Testis (tissue), 3 donors: Measurements from ENCODE around the gene GCN1. TPM values are rescaled to one million over a fixed set of nuclear protein-coding genes. Genes with fewer than 3 reads are reported as not detected.

Source experiments
- DNase-seq: peaks from one replicate; pipeline ENCODE4 v3.0.0-alpha.2; 2019
- H3K27ac ChIP-seq, 2 donors: fragments of 200-600 bp; sonication (generic); one replicate each; pipeline ENCODE4 v1.5.1; 2019
- H3K27me3 ChIP-seq: fragments of 200-600 bp; sonication (generic); one replicate; pipeline ENCODE4 v1.5.1; 2019
- H3K36me3 ChIP-seq: fragments of 200-600 bp; sonication (generic); one replicate; pipeline ENCODE4 v1.5.1; 2017; ENCODE audit warnings: low read depth; ENCODE audit errors: missing control alignments
- H3K4me1 ChIP-seq: fragments of 200-600 bp; sonication (generic); one replicate; pipeline ENCODE4 v1.5.1; 2019
- H3K4me3 ChIP-seq, 2 donors: fragments of 200-600 bp; sonication (generic); one replicate each; pipeline ENCODE4 v1.5.1; 2017 to 2019
- H3K9me3 ChIP-seq: fragments of 200-600 bp; sonication (generic); one replicate; pipeline ENCODE4 v1.5.1; 2017
- POLR2A ChIP-seq: fragments of 450-650 bp; IDR thresholded peaks from one replicate; pipeline ENCODE4 v1.6.1; 2017; ENCODE audit warnings: antibody characterized with exemption, mild to moderate bottlenecking, moderate library complexity
- WGBS, 2 donors: methylation state at CpG; one replicate each; pipeline ENCODE4 v1.1.5; 2018; 5-methylcytosine and 5-hydroxymethylcytosine counted together
- intact Hi-C: fragments of 100-400 bp; cut with DNase I; formaldehyde crosslinking; loops from one replicate; pipeline ENCODE4 v1.15.1; 2023; ENCODE audit warnings: low total_unique reads
- polyA plus RNA-seq: library from polyadenylated mRNA; stranded (reverse); fragments of 350-450 nt; fragmentation: Illumina TruSeq; extraction: RNeasy Lipid Tissue Mini Kit (QIAGEN cat#74804); gene quantifications from one replicate; pipeline ENCODE4 v1.2.3, GENCODE V29; 2014; ENCODE audit warnings: low read depth, low replicate concordance; ENCODE audit not compliant: insufficient read depth
- total RNA-seq, 2 donors: library from RNA; depleted of rRNA; stranded (reverse); fragments of >200 nt; gene quantifications; one replicate each; pipeline ENCODE4 v1.2.3, GENCODE V29; 2016
- TF ChIP-seq, protein P1 (sequence below), 3 experiments: fragments of 450-650 bp in 2 of 3; fragments of 200-600 bp in 1 of 3; sonication (generic) in 1 of 3; IDR thresholded peaks; one replicate each; pipeline ENCODE4 v1.5.1; 2016 to 2019; ENCODE audit warnings: antibody characterized with exemption in 3 of 3, mild to moderate bottlenecking in 2 of 3, moderate library complexity in 1 of 3

Gene GCN1
- total and polyA plus RNA-seq, 3 donors from 2014 or later, result 66.3 to 164 (median 104) TPM

DNA sequence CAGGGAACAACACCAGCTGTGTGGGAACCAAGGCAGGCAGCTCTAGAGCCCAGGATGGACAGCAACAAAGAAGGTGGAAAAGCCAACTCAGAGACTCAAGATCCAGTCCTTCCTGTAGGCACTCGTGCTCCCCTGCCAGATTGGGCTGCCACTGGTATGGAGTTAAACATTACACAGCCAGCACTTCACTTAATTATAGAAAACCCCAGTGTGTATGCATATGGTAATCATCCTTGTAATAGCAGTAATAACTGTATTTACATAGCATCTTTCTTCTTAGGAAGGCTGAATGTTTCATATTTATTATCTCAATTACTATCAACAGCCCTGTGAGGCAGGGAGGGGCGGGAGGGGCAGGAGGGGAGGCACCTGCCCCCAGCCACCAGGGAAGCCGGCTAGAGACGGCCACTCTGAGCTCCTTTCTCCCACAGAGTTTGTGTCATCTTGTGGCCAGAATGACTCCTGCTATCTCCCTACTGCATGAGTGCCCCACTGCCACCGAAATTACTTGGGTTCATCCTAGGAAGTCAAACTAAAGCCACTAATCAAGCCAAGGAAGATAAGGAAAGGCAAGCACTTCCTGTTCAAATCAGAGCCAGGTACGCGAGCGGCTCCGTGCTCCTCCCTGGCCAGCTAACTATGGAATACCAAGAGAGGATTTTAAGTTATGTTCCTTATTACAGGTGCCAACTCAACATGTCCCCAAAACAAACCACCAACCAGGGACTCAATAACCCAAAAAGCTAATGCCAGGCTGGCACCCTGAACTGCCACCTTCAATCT lies 62.3 kb downstream of the GCN1 start:
- Histone ChIP-seq H3K27me3 (no peaks in the 10 kb centered on the region), H3K27ac (no peak overlapping the region), H3K4me1 (no peaks in the 10 kb centered on the region), H3K9me3 (no peaks in the 10 kb centered on the region), H3K4me3 (no peak overlapping the region), H3K36me3 (no peaks in the 10 kb centered on the region)
- 84 to 87% methylated on average over 9 of the region's 9 CpGs for WGBS, 2 donors
- DNase-seq, result no peak
- intact Hi-C loops, result no loop called here
- TF ChIP-seq, protein P1, sequence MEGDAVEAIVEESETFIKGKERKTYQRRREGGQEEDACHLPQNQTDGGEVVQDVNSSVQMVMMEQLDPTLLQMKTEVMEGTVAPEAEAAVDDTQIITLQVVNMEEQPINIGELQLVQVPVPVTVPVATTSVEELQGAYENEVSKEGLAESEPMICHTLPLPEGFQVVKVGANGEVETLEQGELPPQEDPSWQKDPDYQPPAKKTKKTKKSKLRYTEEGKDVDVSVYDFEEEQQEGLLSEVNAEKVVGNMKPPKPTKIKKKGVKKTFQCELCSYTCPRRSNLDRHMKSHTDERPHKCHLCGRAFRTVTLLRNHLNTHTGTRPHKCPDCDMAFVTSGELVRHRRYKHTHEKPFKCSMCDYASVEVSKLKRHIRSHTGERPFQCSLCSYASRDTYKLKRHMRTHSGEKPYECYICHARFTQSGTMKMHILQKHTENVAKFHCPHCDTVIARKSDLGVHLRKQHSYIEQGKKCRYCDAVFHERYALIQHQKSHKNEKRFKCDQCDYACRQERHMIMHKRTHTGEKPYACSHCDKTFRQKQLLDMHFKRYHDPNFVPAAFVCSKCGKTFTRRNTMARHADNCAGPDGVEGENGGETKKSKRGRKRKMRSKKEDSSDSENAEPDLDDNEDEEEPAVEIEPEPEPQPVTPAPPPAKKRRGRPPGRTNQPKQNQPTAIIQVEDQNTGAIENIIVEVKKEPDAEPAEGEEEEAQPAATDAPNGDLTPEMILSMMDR (IDR thresholded peaks at IDR 0.05), result no peak
- no peak for TF ChIP-seq POLR2A

DNA sequence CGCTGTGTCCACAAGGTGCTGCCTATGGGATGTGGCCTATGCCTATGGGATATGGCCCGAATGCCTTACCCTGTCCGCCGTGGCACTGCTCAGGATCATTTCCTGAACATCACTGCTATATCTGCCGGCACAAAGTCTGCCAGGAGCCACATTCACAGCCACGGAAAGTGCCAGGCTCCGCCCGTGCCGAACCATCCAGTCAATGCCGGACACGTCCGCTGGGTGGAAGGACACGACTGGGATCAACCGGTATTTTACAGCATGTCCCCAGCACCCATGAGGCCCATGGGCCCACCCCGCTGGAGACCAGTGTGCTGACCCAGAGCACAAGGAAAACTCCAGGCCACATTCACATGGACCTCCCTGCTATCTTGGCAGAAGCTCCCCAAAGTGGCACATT lies 63.4 kb downstream of the GCN1 start:
- no peak for DNase-seq
- intact Hi-C loops, result no loop called here
- WGBS, 2 donors, result 95 to 97% methylated on average over 4 to 15 of the region's 15 CpGs

DNA sequence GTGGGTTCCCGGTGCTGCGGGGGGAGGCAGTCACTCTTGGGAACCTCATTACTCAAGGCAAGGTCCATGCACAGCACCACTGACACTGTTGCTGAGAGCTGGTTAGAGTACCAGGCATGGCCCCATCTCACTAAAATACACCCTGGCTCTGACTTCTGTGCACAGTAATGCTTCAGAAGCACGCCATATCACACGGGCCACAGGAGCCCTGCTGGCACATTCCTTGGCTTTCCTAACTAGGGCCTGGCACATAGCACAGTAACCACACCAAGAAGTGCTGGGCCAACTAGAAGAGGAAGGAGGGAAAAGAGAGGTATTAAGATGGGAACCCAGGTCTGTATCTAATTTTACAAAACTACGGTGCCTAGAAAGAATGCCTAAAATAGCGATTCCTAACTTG lies 64.5 kb downstream of the GCN1 start:
- Histone ChIP-seq H3K27me3 (no peaks in the 10 kb centered on the region), H3K36me3 (no peaks in the 10 kb centered on the region), H3K9me3 (no peaks in the 10 kb centered on the region), H3K4me1 (no peaks in the 10 kb centered on the region), H3K27ac (no peak overlapping the region), H3K4me3 (no peak overlapping the region)
- DNase-seq, result no peak
- TF ChIP-seq, protein P1 (IDR thresholded peaks at IDR 0.05), result no peak
- TF ChIP-seq POLR2A, result no peak
- 93 to 94% methylated on average over 6 of the region's 6 CpGs for WGBS, 2 donors
- intact Hi-C loops, result no loop called here

More for the DNA sequence above, 63.4 kb downstream of the GCN1 start:
- H3K27me3 ChIP-seq, result no peaks in the 10 kb centered on the region
- H3K9me3 ChIP-seq, result no peaks in the 10 kb centered on the region
- H3K27ac ChIP-seq, result no peak overlapping the region
- H3K36me3 ChIP-seq, result no peaks in the 10 kb centered on the region
- H3K4me3 ChIP-seq, result no peak overlapping the region
- no peak for TF ChIP-seq POLR2A
- TF ChIP-seq, protein P1 (IDR thresholded peaks at IDR 0.05), result no peak
- no peaks in the 10 kb centered on the region for H3K4me1 ChIP-seq

DNA sequence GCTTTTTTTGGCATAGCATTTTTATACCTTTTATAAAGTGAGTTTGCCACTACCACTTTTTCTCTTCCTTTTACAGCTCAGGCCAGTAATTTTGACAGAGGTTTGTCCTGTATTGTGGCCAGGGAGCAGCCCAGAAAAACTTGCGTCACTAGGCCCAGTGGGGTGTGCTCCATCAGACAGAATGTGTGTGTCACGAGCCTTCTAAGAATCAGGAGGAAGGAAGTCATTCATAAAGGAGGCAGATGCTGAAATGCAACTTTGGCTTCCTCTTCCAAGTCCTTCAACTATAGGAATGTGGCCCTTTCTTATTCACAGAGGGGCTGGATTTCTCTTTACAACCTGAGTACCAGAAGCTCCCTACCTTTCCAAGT lies 67.9 kb downstream of the GCN1 start:
- no peak for TF ChIP-seq POLR2A
- TF ChIP-seq, protein P1 (IDR thresholded peaks at IDR 0.05), result no peak
- peak; percentile 27 for DNase-seq
- H3K36me3 ChIP-seq, result no peaks in the 10 kb centered on the region
- no peaks in the 10 kb centered on the region for H3K4me1 ChIP-seq
- WGBS, 2 donors, result 75 to 79% methylated on average over 2 of the region's 2 CpGs
- no peak overlapping the region for H3K4me3 ChIP-seq
- intact Hi-C loops, result no loop called here
- no peaks in the 10 kb centered on the region for H3K9me3 ChIP-seq
- H3K27ac ChIP-seq, result no peak overlapping the region
- no peaks in the 10 kb centered on the region for H3K27me3 ChIP-seq
